ENCODE data around the gene BCLAF1. TPM values are rescaled to one million over a fixed set of nuclear protein-coding genes. Genes with fewer than 3 reads are reported as not detected.

BCLAF1 gene
- polyA plus RNA-seq, 3 donors = 214 to 235 (median 229) TPM

- no peak for DNase-seq (ENCODE audit: low read depth in 3 of 3, low spot score in 2 of 3)
These were observed 80.2 kb downstream of the BCLAF1 start for GRCh38 chr6:136209496-136209895.

DNA sequence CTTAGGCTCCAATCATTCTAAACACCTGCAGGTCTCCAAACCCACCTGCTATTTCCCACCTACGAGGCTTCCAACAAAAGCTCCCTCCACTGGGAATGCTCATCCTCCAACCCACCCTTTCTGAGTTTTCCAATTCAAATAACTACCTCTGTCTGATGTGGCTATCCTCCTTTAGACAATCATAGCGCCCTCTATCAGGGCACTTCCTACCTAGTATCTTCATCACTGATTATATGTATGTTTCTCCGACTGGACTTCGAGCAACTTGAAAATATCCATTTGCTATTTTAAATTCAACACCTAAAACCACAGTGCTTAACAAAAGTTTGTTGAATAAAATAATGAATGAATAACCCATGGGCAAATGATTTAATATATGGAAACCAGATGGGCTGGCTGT, 80.9 kb downstream of the BCLAF1 start:
- no peak for DNase-seq (ENCODE audit: low read depth in 3 of 3, low spot score in 2 of 3)

Other genes with a start within 250 kb of the BCLAF1 start
- gene MTFR2, start 39.5 kb downstream of the BCLAF1 start, polyA plus RNA-seq (ENCODE audit: insufficient read length in 3 of 3) = 1 to 10 TPM; 2.4 to 4.2 (median 3.7) TPM

Data from right renal cortex interstitium (tissue), 3 donors.